ENCODE measurements around the gene DIP2A.

The DIP2A gene

GRCh38 chr21:46458315-46459023, at the start of gene DIP2A:
DIP2A (plus strand) TSS chr21:46458891; CDS start chr21:46459132, 241 bp downstream.
- DNase-seq (ENCODE audit: low read depth in 2 of 2), result peak; percentile 91

- no peak for DNase-seq (ENCODE audit: low read depth in 2 of 2)
Measured at GRCh38 chr21:46409641-46410406, 48.9 kb upstream of the DIP2A start.

GRCh38 chr21:46410516-46410915, 48.2 kb upstream of the DIP2A start:
- no peak for DNase-seq (ENCODE audit: low read depth in 2 of 2)

- DNase-seq (ENCODE audit: low read depth in 2 of 2), result no peak
Measured at GRCh38 chr21:46411236-46411635, 47.5 kb upstream of the DIP2A start.

GRCh38 chr21:46411691-46412090, 47.0 kb upstream of the DIP2A start:
- DNase-seq (ENCODE audit: low read depth in 2 of 2), result no peak

GRCh38 chr21:46412521-46413364, 45.9 kb upstream of the DIP2A start:
- DNase-seq (ENCODE audit: low read depth in 2 of 2), result no peak

GRCh38 chr21:46413365-46413696, 45.4 kb upstream of the DIP2A start:
- DNase-seq (ENCODE audit: low read depth in 2 of 2), result no peak

- no peak for DNase-seq (ENCODE audit: low read depth in 2 of 2)
Measured at GRCh38 chr21:46414965-46415275, 43.8 kb upstream of the DIP2A start.

- no peak for DNase-seq (ENCODE audit: low read depth in 2 of 2)
Measured at GRCh38 chr21:46416551-46416950, 42.1 kb upstream of the DIP2A start.

GRCh38 chr21:46418265-46418946, 40.3 kb upstream of the DIP2A start:
- DNase-seq (ENCODE audit: low read depth in 2 of 2), result no peak

- DNase-seq (ENCODE audit: low read depth in 2 of 2), result no peak
Measured at GRCh38 chr21:46420241-46421190, 38.2 kb upstream of the DIP2A start.

GRCh38 chr21:46421191-46421750, 37.4 kb upstream of the DIP2A start:
- no peak for DNase-seq (ENCODE audit: low read depth in 2 of 2)

- DNase-seq (ENCODE audit: low read depth in 2 of 2), result no peak
Measured at GRCh38 chr21:46421756-46422555, 36.7 kb upstream of the DIP2A start.

- no peak for DNase-seq (ENCODE audit: low read depth in 2 of 2)
Measured at GRCh38 chr21:46422636-46423241, 36.0 kb upstream of the DIP2A start.

- no peak for DNase-seq (ENCODE audit: low read depth in 2 of 2)
Measured at GRCh38 chr21:46423546-46424038, 35.1 kb upstream of the DIP2A start.

- no peak for DNase-seq (ENCODE audit: low read depth in 2 of 2)
Measured at GRCh38 chr21:46424039-46424591, 34.6 kb upstream of the DIP2A start.

GRCh38 chr21:46424621-46425020, 34.1 kb upstream of the DIP2A start:
- no peak for DNase-seq (ENCODE audit: low read depth in 2 of 2)

- no peak for DNase-seq (ENCODE audit: low read depth in 2 of 2)
Measured at GRCh38 chr21:46425041-46425440, 33.6 kb upstream of the DIP2A start.

- DNase-seq (ENCODE audit: low read depth in 2 of 2), result no peak
Measured at GRCh38 chr21:46425571-46425970, 33.1 kb upstream of the DIP2A start.
